ENCODE measurements around the gene AGAP1. TPM values are rescaled to one million over a fixed set of nuclear protein-coding genes. Genes with fewer than 3 reads are reported as not detected.
A peak's percentile ranks its signal among the peaks of the same experiment; 100 is the strongest.

AGAP1 gene
- total RNA-seq, 1 donor from 2014 or later: 21.1 TPM

DNA sequence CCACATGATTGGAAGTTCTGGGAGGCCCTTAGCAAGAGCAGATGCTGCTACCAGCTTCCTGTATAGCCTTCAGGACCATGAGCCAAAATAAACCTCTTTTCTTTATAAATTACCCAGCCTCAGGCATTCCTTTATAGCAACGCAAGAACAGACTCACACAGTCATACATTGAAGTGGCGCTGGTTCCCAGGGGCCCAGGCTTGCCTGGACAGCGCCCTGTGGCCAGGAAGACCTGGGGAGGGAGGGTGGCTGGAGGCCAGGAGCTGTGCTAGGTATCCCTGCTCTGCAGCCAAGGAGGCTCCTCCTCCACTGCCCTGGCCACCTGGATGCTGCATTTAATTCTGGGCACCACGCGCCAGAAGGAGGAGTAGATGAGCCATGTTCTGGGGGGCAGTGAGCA, 98.1 kb downstream of the AGAP1 start:
- DNase-seq (ENCODE audit: extremely low spot score in 2 of 2): no peak
- Histone ChIP-seq H3K4me3 (no peak overlapping the region), H3K9me3 (no peaks in the 10 kb centered on the region), H3K36me3 (no peaks in the 10 kb centered on the region), H3K27ac (no peak overlapping the region), H3K27me3 (no peaks in the 10 kb centered on the region), H3K4me1 (peaks cover 3% of the 10 kb centered on the region)
- intact Hi-C loops (cut with DNase I): loop anchor here (5.0 kb wide), 1 partner anchor 455 kb away; no protein-coding TSS in a partner anchor
- TF ChIP-seq POLR2A (IDR thresholded peaks at IDR 0.05) (no peak), CTCF (IDR thresholded peaks at IDR 0.05) (no peak), POLR2AphosphoS5 (IDR thresholded peaks at IDR 0.05; ENCODE audit: insufficient read depth in 1 of 2, low read depth in 1 of 2) (no peak)

- no peak for TF ChIP-seq POLR2AphosphoS5 (IDR thresholded peaks at IDR 0.05; ENCODE audit: insufficient read depth in 1 of 2, low read depth in 1 of 2)
- no peak for TF ChIP-seq POLR2A (IDR thresholded peaks at IDR 0.05)
- no peak for TF ChIP-seq CTCF (IDR thresholded peaks at IDR 0.05)
- Histone ChIP-seq H3K9me3 (no peaks in the 10 kb centered on the region), H3K27me3 (no peaks in the 10 kb centered on the region), H3K36me3 (no peaks in the 10 kb centered on the region), H3K27ac (no peak overlapping the region), H3K4me1 (peaks cover 3% of the 10 kb centered on the region), H3K4me3 (no peak overlapping the region)
- intact Hi-C loops (cut with DNase I): loop anchor here (5.0 kb wide), 1 partner anchor 455 kb away; no protein-coding TSS in a partner anchor
- no peak for DNase-seq (ENCODE audit: extremely low spot score in 2 of 2)
These were observed 98.6 kb downstream of the AGAP1 start for GRCh38 chr2:235592430-235592829.

- Histone ChIP-seq H3K9me3 (no peaks in the 10 kb centered on the region), H3K4me1 (peaks cover 3% of the 10 kb centered on the region), H3K4me3 (no peak overlapping the region), H3K27ac (no peak overlapping the region), H3K36me3 (no peaks in the 10 kb centered on the region), H3K27me3 (no peaks in the 10 kb centered on the region)
- no peak for TF ChIP-seq POLR2AphosphoS5 (IDR thresholded peaks at IDR 0.05; ENCODE audit: insufficient read depth in 1 of 2, low read depth in 1 of 2)
- TF ChIP-seq CTCF (IDR thresholded peaks at IDR 0.05): no peak
- TF ChIP-seq POLR2A (IDR thresholded peaks at IDR 0.05): no peak
- intact Hi-C loops (cut with DNase I): loop anchor here (5.0 kb wide), 1 partner anchor 456 kb away; no protein-coding TSS in a partner anchor
- DNase-seq (ENCODE audit: extremely low spot score in 2 of 2): no peak
These were observed 99.0 kb downstream of the AGAP1 start for GRCh38 chr2:235592836-235593235.

- Histone ChIP-seq H3K27ac (no peak overlapping the region), H3K4me3 (no peak overlapping the region), H3K9me3 (no peaks in the 10 kb centered on the region), H3K36me3 (no peaks in the 10 kb centered on the region), H3K27me3 (no peaks in the 10 kb centered on the region), H3K4me1 (peaks cover 3% of the 10 kb centered on the region)
- intact Hi-C loops (cut with DNase I): loop anchor here (2.0 to 5.0 kb wide), 2 partner anchors 153 to 457 kb away; no protein-coding TSS in a partner anchor
- TF ChIP-seq POLR2AphosphoS5 (IDR thresholded peaks at IDR 0.05; ENCODE audit: insufficient read depth in 1 of 2, low read depth in 1 of 2) (no peak), CTCF (IDR thresholded peaks at IDR 0.05) (peak in 2 of 3 experiments; percentile 60 to 67), POLR2A (IDR thresholded peaks at IDR 0.05) (no peak)
- no peak for DNase-seq (ENCODE audit: extremely low spot score in 2 of 2)
These were observed 100.2 kb downstream of the AGAP1 start for GRCh38 chr2:235594041-235594440.

- DNase-seq (ENCODE audit: extremely low spot score in 2 of 2): no peak
- no peak for TF ChIP-seq CTCF (IDR thresholded peaks at IDR 0.05)
- Histone ChIP-seq H3K9me3 (no peaks in the 10 kb centered on the region), H3K4me3 (no peak overlapping the region), H3K36me3 (no peaks in the 10 kb centered on the region), H3K27ac (no peak overlapping the region), H3K4me1 (peaks cover 9% of the 10 kb centered on the region), H3K27me3 (no peaks in the 10 kb centered on the region)
- intact Hi-C loops (cut with DNase I): loop anchor here (2.0 to 5.0 kb wide), 3 partner anchors 77 to 458 kb away; no protein-coding TSS in a partner anchor
These were observed 101.1 kb downstream of the AGAP1 start for GRCh38 chr2:235594964-235595363.

Data from vagina (tissue), 2 donors.